NCI-H1694 treated with DMSO at 0.1 percent for 48 hours (cell line): Measurements from ENCODE around the gene ZNF48.

Source experiments
- DNase-seq: peaks from one replicate; lab custom pipeline; 2025; lab: John Stamatoyannopoulos, UW

The ZNF48 gene

GRCh38 chr16:30358990-30359870 lies 36.0 kb upstream of the ZNF48 start:
- DNase-seq, result no peak

DNA sequence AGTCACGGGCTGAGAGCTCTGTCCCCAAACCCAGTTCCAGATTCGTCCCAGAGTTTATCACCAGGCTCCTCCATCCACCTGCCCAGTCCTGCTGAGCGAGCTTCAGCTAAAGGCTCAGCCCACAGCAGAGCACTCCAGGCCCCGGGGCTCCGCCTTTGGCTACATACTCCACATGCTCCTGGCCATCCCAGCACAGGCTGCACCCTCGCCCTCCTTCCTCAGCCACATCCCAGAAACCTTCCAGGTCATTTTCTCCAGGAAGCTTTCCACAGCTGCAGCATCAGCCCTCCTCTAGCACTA lies 35.4 kb upstream of the ZNF48 start:
- no peak for DNase-seq

DNA sequence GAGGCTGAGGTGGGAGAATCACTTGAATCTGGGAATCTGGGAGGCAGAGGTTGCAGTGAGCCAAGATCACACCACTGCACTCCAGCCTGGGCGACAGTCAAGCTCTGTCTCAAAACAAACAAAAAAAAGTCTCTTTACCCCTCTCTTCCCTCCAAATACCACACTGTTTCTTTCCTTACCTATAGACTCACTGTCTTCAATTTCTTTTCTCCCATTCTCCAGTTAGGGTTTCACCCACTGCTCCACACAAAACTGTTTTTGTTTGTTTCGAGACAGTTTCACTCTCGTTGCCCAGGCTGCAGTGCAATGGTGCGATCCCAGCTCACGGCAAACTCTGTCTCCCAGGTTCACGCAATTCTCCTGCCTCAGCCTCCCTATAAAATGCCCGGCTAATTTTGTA lies 34.0 kb upstream of the ZNF48 start:
- DNase-seq, result no peak

GRCh38 chr16:30365200-30365599 lies 30.0 kb upstream of the ZNF48 start:
- DNase-seq, result no peak

- DNase-seq, result no peak
Measured at GRCh38 chr16:30366511-30366910, 28.7 kb upstream of the ZNF48 start.

DNA sequence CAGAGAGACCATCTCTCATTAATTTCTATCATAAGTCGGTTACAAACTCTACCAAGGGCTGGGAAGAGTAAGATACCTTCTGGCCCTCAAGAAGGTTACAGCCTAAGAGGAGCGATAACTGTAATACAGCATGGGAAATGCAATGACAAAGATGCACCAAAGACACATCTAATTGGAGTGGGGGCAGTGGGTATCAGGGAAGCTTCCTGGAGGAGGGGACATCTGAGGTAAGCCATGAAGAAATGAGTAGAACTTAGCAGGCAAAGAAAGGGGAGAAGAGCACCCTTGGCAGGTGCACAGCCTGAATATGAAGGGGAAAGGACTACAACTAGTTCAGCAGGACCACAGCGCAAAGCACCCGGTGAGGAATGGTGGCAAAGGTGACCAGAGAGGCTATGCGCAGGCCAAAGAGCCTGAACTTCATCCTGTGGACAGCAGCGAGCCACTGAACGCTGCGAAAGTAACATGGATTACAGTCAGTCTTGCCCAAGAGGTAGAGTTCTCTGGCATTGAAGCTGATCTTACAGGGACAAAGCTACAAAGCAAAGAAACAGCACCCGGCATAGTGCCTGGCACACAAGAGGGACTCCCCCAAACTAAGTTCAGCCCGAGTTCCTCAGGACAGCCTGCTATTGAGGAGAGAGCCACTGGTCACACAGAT lies 27.7 kb upstream of the ZNF48 start:
- DNase-seq, result no peak

- DNase-seq, result no peak
Measured at GRCh38 chr16:30368122-30368791, 27.0 kb upstream of the ZNF48 start.

DNA sequence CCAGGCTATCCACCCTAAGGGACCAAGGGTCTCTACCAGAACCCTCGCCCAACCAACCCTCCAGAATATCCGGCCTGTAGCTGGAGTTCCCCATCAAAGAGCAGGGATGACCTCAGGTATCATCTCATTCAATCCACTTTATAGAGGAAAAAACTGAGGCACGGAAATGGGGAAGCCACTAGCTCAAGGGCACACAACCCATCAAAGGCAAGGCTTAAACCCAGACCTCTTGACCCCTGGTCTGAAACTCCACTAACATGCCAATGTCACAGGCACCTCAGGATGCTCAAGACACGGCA lies 26.5 kb upstream of the ZNF48 start:
- no peak for DNase-seq

DNA sequence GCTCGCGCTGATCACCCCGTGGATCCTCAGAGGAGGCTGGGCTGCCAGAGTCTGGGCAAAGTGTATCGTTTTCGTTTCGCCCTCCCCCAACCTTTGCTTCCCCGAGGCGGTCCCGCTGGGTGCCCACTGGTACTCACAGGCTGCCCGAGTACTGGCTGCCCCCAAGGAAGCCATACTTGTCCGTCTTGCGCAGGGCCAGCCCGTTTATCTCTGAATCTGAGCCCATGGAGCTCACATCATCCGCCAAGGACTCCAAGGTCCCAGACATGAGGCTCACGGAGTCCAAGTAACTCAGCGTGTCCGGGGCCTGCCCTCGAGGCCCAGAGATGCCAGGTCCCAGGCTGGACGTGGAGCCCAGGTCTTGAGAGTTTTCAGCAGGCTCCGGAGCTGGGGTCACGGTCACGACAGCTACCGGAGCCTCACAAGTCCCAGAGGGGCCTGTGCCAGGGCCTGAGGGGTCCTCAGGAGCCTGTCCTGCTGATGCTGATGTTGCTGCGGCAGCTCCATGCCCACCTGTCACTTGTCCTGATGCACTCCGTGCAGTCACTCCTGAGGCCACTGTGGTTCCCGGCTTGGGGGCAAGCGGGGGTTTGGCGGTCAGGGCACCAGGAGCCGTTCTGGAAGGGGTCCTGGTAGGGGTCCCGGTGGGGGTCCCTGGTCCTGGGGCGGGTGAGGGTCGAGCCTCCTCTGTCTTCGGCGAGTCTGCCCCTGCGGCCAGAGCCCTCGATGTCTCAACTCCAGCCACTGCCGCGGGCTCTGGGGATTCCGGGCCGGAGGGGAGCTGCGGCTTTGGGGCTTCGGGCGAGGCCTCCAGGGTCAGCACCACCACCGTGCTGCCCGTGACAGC lies 25.9 kb upstream of the ZNF48 start:
- no peak for DNase-seq

- no peak for DNase-seq
Measured at GRCh38 chr16:30369938-30370455, 25.2 kb upstream of the ZNF48 start.

GRCh38 chr16:30370456-30371247 lies 24.6 kb upstream of the ZNF48 start, which contains the start of gene TBC1D10B:
TSS of gene TBC1D10B (minus strand) at chr16:30370494. CDS start at chr16:30370183, 311 bp downstream.
- DNase-seq, result peak; percentile 99

DNA sequence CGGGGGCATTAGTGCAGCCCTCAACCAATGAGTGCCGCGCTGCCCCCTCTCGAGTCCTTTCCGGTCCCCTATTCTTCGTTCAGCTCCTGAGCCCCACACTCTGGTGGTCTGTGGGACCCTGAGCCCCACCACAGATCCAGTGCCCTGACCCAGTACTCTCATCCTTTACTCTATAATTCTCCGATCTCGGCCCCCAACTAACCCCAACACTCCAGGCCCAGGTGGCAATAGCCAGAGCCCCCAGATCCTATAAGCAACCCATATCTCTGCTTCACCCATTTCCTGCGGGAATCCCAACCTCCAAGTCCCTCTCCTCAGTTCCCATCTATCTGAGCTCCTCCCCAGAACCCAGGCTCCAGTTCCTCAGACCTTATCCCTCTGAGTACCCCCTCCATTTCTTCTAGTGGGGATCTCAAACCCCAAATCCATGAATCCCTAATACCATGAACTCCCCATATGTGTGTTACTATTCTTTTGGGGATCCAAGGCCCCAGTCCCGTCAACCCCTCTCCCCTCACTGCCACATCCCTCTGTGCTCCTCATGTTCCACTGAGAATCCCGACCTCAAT lies 23.9 kb upstream of the ZNF48 start:
- DNase-seq, result no peak

DNA sequence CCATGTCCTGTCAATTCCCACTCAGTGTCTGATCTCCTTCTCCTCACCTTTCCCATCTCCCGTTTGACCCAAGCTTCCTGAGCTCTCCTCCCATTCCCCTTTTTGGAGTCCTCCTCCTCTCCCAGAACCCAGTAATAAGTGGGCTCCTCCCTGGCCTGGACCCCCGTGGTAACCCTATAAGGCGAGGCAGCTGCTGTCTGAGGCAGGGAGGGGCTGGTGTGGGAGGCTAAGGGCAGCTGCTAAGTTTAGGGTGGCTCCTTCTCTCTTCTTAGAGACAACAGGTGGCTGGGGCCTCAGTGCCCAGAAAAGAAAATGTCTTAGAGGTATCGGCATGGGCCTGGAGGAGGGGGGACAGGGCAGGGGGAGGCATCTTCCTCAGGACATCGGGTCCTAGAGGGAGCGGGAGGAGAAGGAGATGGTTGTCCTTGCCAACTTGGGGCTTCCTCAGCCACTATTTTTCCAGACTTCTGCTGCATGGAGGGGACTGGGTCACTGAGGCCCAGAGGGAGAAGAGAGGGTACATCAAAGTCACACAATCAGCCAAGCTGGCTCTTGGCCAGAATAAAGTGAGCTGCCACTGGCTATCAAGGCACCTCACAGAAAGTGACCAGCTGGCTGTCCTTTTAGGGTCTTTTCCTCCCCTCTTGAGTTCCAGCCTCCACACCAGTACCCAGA lies 23.0 kb upstream of the ZNF48 start:
- no peak for DNase-seq

DNA sequence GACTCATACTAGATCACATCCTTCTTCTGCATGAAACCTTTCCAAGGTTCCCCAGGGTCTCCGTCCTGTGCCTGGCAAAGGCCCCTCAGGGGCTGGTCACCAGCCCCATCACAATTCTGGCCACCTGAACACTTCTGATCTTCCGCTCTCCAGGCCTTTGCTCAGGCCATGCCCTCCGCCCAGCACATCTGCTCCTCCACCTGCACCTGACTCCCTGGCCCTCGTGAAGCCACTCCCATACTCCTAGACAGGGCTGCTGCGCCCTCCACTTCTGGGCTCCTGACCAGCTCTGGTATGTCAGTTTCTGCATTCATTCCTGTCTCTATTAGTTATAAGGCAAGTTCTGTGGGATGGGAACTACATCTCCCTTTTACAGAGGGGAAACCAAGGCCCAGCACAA lies 22.5 kb upstream of the ZNF48 start:
- no peak for DNase-seq

- no peak for DNase-seq
Measured at GRCh38 chr16:30374538-30374937, 20.7 kb upstream of the ZNF48 start, which contains the start of gene MYL11. TSS of gene MYL11 (plus strand) at chr16:30374802. CDS start at chr16:30374858, 56 bp downstream.

- no peak for DNase-seq
Measured at GRCh38 chr16:30375864-30376263, 19.4 kb upstream of the ZNF48 start.

- no peak for DNase-seq
Measured at GRCh38 chr16:30376461-30376902, 18.7 kb upstream of the ZNF48 start.

- DNase-seq, result no peak
Measured at GRCh38 chr16:30377050-30377811, 18.0 kb upstream of the ZNF48 start.

- DNase-seq, result peak; percentile 73
Measured at GRCh38 chr16:30377812-30378235, 17.4 kb upstream of the ZNF48 start.
